HL-60 (cell line): Measurements from ENCODE around the gene FAR1.

Experiments
- POLR2AphosphoS5 ChIP-seq: IDR thresholded peaks from 2 replicates; pipeline ENCODE4 v1.6.1; 2012; ENCODE audit warnings: low read depth
- REST ChIP-seq: IDR thresholded peaks from 2 replicates; pipeline ENCODE4 v1.6.1; 2012; ENCODE audit warnings: low read depth; ENCODE audit not compliant: insufficient replicate concordance
- TF ChIP-seq, protein P1 (sequence below): IDR thresholded peaks from one replicate; pipeline ENCODE4 v1.5.1; 2011; ENCODE audit warnings: low read length, control low read depth, inconsistent platforms; ENCODE audit not compliant: insufficient read depth

- TF ChIP-seq, protein P1, sequence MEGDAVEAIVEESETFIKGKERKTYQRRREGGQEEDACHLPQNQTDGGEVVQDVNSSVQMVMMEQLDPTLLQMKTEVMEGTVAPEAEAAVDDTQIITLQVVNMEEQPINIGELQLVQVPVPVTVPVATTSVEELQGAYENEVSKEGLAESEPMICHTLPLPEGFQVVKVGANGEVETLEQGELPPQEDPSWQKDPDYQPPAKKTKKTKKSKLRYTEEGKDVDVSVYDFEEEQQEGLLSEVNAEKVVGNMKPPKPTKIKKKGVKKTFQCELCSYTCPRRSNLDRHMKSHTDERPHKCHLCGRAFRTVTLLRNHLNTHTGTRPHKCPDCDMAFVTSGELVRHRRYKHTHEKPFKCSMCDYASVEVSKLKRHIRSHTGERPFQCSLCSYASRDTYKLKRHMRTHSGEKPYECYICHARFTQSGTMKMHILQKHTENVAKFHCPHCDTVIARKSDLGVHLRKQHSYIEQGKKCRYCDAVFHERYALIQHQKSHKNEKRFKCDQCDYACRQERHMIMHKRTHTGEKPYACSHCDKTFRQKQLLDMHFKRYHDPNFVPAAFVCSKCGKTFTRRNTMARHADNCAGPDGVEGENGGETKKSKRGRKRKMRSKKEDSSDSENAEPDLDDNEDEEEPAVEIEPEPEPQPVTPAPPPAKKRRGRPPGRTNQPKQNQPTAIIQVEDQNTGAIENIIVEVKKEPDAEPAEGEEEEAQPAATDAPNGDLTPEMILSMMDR, result no peak
- TF ChIP-seq POLR2AphosphoS5, result no peak
- no peak for TF ChIP-seq REST
Observed at GRCh38 chr11:13635804-13636203, 32.7 kb upstream of the FAR1 start.
